WI38 (cell line): ENCODE results near the gene CD226.
"Not testable (repeated sequence)": the region's sequence is repeated elsewhere in the genome, so short reads cannot be mapped to it uniquely, and the experiment has no call there.

Source experiments
- H3K4me3 ChIP-seq: 2 replicates; pipeline ENCODE4 v1.5.1; 2011; ENCODE audit warnings: low read depth, mild to moderate bottlenecking, control low read depth, low read length
- CTCF ChIP-seq: IDR thresholded peaks from 2 replicates; pipeline ENCODE4 v1.5.1; 2012; ENCODE audit warnings: low read depth, mild to moderate bottlenecking, control low read depth, low read length

CD226 gene

DNA sequence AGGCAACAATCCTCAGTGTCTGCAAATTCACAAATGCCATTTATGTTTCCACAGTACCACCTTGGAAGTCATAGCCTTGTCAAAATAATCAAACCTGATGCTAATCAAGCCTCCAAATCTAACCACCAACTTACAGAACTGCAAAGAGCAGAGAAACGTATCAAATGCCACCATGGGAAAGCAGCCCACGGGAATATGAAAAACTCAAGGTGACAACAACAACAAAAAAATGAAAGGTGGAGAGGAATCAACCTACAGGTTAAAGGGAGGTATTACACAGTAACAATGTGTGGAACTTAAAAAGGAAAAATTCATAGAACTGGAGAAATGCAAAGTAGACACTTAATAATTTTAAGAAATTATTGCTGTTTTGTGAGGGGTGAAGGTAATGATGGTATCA lies 46.7 kb downstream of the CD226 start:
- TF ChIP-seq CTCF: no peak
- no peak overlapping the region for H3K4me3 ChIP-seq

GRCh38 chr18:69899154-69899923 lies 48.3 kb downstream of the CD226 start:
- H3K4me3 ChIP-seq: not testable (repeated sequence)

- no peak overlapping the region for H3K4me3 ChIP-seq
- no peak for TF ChIP-seq CTCF
Measured at GRCh38 chr18:69898241-69898861, 49.3 kb downstream of the CD226 start.

DNA sequence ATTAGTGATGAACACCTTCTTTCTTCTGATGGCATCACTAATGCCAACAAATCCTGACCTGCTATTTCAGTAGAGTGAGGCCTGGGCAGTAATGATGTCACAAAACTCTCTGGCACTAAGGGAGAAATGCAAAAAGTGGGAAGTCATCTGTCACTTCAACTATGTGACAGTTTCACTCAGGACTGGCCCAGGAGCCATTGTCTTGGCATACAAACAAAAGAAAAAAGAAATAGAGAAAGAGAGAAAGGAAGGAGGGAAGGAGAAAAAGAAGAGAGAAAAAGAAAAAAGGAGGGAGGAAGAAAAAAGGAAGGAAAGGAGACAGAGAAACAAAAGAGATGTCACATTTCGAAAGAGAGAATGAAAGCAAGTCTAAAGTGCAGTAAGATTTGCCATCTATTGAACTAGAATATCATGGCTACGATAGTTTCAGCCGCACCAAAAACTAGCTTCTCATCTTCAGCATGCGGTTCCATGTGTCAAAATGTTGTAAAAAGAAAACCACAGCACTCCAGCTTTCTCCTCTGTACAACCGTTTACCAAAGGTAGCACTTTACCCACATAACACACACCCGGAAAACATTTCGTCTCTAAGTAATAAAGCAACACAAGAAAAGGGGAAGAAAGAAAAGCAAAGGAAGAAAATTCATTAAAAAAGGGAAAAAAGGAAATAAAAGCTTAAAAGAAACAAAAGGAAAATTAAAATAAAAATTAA lies 50.1 kb downstream of the CD226 start:
- no peak for TF ChIP-seq CTCF
- H3K4me3 ChIP-seq: no peak overlapping the region

DNA sequence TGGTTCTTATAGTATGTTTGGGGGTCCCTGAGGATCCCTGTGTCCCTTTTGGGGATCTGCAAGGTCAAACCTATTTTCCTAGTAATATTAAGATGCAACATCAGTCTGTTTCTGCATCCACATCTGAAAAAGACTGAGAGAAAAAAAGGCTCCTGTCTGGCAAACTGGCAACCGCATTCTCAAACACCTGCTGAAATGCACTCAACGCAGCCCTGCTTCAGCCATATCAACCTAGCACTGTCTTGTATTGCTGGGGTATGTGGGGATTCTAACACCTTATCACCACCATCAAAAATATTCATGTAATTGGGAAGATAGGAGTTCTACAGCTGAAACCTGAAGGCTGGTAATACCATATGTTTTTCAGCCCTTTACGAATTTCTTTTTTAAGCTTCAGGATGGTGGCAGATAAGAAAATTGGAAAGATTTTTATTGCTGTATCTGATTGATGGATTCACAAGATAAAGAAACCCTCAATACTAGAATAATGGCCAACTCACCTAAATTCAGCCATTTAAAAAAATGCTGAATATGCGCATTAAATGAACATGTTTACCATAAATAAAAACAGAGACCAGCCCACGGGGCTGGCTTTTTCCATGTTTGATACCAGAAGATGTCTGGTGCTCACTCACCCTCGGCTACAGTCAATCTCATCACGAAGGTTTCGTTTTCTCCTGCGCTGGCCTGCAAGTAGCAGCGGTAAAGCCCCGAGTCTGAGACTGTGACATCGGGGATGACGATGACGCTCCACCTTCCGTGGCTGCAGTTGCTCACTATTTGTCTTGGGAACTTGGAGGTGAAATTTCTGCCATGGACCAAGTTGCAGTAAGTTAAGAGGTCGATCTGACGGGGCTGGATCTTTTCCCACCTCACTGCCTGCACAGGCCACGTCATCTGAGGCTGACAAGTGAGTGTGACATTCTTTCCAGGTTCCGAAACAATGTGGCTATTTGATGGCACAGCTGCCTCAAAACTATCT lies 52.3 kb downstream of the CD226 start:
- no peak for TF ChIP-seq CTCF

DNA sequence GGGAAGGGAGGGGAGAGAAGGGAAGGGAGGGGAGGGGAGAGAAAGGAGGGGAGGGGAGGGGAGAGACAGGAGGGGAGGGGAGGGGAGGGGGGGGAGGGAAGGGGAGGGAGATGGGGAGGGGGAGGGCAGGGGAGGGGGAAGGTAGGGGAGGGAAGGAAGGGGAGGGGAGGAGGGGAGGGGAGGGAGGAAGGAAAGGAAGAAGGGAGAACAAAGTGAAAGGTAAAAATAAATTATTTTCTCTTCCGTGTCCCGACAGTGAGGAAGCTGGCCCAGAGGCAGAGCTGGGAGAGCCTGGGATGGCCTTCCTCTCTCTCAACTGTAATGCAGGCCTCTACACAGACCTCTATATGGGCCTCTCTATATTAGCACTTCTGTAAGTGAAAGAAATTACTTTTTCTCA lies 53.2 kb downstream of the CD226 start:
- H3K4me3 ChIP-seq: no peak overlapping the region
- no peak for TF ChIP-seq CTCF

More for the DNA sequence above, 52.3 kb downstream of the CD226 start:
- no peak overlapping the region for H3K4me3 ChIP-seq

- no peak for TF ChIP-seq CTCF
- no peak overlapping the region for H3K4me3 ChIP-seq
Measured at GRCh38 chr18:69890558-69890957, 57.1 kb downstream of the CD226 start.
